IMR-90 (cell line): Measurements from ENCODE around the gene TMEM97. TPM values are rescaled to one million over a fixed set of nuclear protein-coding genes. Genes with fewer than 3 reads are reported as not detected.
A peak's percentile ranks its signal among the peaks of the same experiment; 100 is the strongest.

Experiments
- ATAC-seq: fragments of 200-7000 bp; cut with Tn5 transposase; 2 replicates; pipeline ENCODE4 v1.9.1; 2020; ENCODE audit warnings: low read depth, mild to moderate bottlenecking, moderate library complexity
- BruUV-seq: library from RNA; stranded (reverse); fragments of 400-500 nt; replicated peaks from 2 replicates; lab custom pipeline; 2021; lab: Mats Ljungman, UMichigan
- CTCF ChIA-PET: fragments of 300-600 bp; formaldehyde crosslinking; extraction: SDS; loops from one replicate; lab custom pipeline; 2021; ENCODE audit warnings: antibody characterized with exemption; lab: Yijun Ruan, JAX
- POLR2A ChIA-PET: fragments of 300-600 bp; sonication (Branson Sonifier 250); formaldehyde crosslinking; loops from one replicate; lab custom pipeline; 2022; ENCODE audit warnings: antibody characterized with exemption; ENCODE audit not compliant: unreplicated experiment; lab: Charles Lee
- DNase-seq: peaks from one replicate; pipeline ENCODE4 v3.0.0; 2013
- H2AFZ ChIP-seq: replicated peaks from 2 replicates; pipeline ENCODE3; 2013; ENCODE audit warnings: low read length, mild to moderate bottlenecking; ENCODE audit not compliant: poor library complexity
- H2AK5ac ChIP-seq: 2 replicates; pipeline ENCODE4 v1.6.1; 2013; ENCODE audit warnings: low read depth, low read length, inconsistent platforms
- H2AK9ac ChIP-seq: replicated peaks from 2 replicates; pipeline ENCODE3; 2013; ENCODE audit warnings: mild to moderate bottlenecking, low read depth, low read length, moderate library complexity; ENCODE audit not compliant: poor library complexity
- H2BK120ac ChIP-seq: 2 replicates; pipeline ENCODE4 v1.6.1; 2013; ENCODE audit warnings: low read depth, low read length, inconsistent platforms
- H2BK15ac ChIP-seq: 3 replicates; pipeline ENCODE4 v1.6.1; 2013; ENCODE audit warnings: low read depth, low read length, inconsistent platforms
- H2BK20ac ChIP-seq: 2 replicates; pipeline ENCODE4 v1.6.1; 2013; ENCODE audit warnings: low read depth, mild to moderate bottlenecking, inconsistent platforms, low read length, moderate library complexity
- H2BK5ac ChIP-seq: 2 replicates; pipeline ENCODE4 v1.6.1; 2013; ENCODE audit warnings: mild to moderate bottlenecking, low read depth, low read length, inconsistent platforms; ENCODE audit not compliant: poor library complexity, severe bottlenecking
- H3K14ac ChIP-seq: replicated peaks from 2 replicates; pipeline ENCODE4 v1.6.1; 2013; ENCODE audit warnings: low read depth, low read length, inconsistent platforms
- H3K18ac ChIP-seq: 2 replicates; pipeline ENCODE4 v1.6.1; 2013; ENCODE audit warnings: low read depth, low read length, control low read depth
- H3K23ac ChIP-seq: 2 replicates; pipeline ENCODE4 v1.6.1; 2013; ENCODE audit warnings: low read depth, low read length, inconsistent platforms
- H3K27ac ChIP-seq: 2 replicates; pipeline ENCODE4 v1.5.1; 2013; ENCODE audit warnings: mild to moderate bottlenecking, control low read depth, low read length; ENCODE audit not compliant: insufficient read depth
- H3K27me3 ChIP-seq: 2 replicates; pipeline ENCODE4 v1.6.1; 2013; ENCODE audit warnings: low read length; ENCODE audit not compliant: control insufficient read depth, insufficient read depth
- H3K36me3 ChIP-seq: 2 replicates; pipeline ENCODE4 v1.6.1; 2013; ENCODE audit warnings: low read length, mixed read lengths; ENCODE audit not compliant: control insufficient read depth, insufficient read depth
- H3K4ac ChIP-seq: 2 replicates; pipeline ENCODE4 v1.6.1; 2013; ENCODE audit warnings: low read depth, low read length, inconsistent platforms
- H3K4me1 ChIP-seq: 2 replicates; pipeline ENCODE4 v1.6.1; 2013; ENCODE audit warnings: low read length, mixed read lengths; ENCODE audit not compliant: control insufficient read depth, insufficient read depth
- H3K4me2 ChIP-seq: 2 replicates; pipeline ENCODE4 v1.6.1; 2013; ENCODE audit warnings: low read depth, mild to moderate bottlenecking, control low read depth, low read length, moderate library complexity
- H3K4me3 ChIP-seq: 2 replicates; pipeline ENCODE4 v1.5.1; 2013; ENCODE audit warnings: low read depth, mild to moderate bottlenecking, control low read depth, low read length, moderate library complexity; ENCODE audit not compliant: insufficient read depth
- H3K56ac ChIP-seq: 2 replicates; pipeline ENCODE4 v1.6.1; 2013; ENCODE audit warnings: low read length, inconsistent platforms; ENCODE audit not compliant: insufficient read depth; ENCODE audit errors: extremely low read depth
- H3K79me1 ChIP-seq, 2 experiments: 2 replicates each; pipeline ENCODE4 v1.6.1; 2013; ENCODE audit warnings: low read length in 2 of 2, inconsistent platforms in 1 of 2, low read depth in 1 of 2
- H3K9ac ChIP-seq: 2 replicates; pipeline ENCODE4 v1.6.1; 2013; ENCODE audit warnings: low read depth, low read length, control low read depth
- H3K9me1 ChIP-seq: 2 replicates; pipeline ENCODE4 v1.6.1; 2013; ENCODE audit warnings: low read length, inconsistent platforms; ENCODE audit not compliant: insufficient read depth
- H3K9me3 ChIP-seq: 2 replicates; pipeline ENCODE4 v1.6.1; 2013; ENCODE audit warnings: low read length; ENCODE audit not compliant: control insufficient read depth, insufficient read depth
- H4K20me1 ChIP-seq: 2 replicates; pipeline ENCODE4 v1.6.1; 2013; ENCODE audit warnings: low read length, inconsistent platforms; ENCODE audit not compliant: insufficient read depth
- H4K5ac ChIP-seq: 2 replicates; pipeline ENCODE4 v1.6.1; 2013; ENCODE audit warnings: mild to moderate bottlenecking, low read depth, low read length, control low read depth
- H4K8ac ChIP-seq, 2 experiments: 2 replicates each; pipeline ENCODE4 v1.6.1; 2013; ENCODE audit warnings: low read depth in 2 of 2, low read length in 2 of 2, control low read depth in 1 of 2, inconsistent platforms in 1 of 2
- H4K91ac ChIP-seq: 2 replicates; pipeline ENCODE4 v1.6.1; 2013; ENCODE audit warnings: low read depth, low read length, inconsistent platforms; ENCODE audit not compliant: insufficient read depth
- CEBPB ChIP-seq: IDR thresholded peaks from 2 replicates; pipeline ENCODE4 v1.6.1; 2012; ENCODE audit warnings: low read depth, low read length, improper control_type of control experiment
- FOS ChIP-seq: fragments of 150-350 bp; IDR thresholded peaks from 2 replicates; pipeline ENCODE4 v1.6.1; 2016; ENCODE audit warnings: low read depth, low read length
- MAFK ChIP-seq: IDR thresholded peaks from 2 replicates; pipeline ENCODE4 v1.6.1; 2012; ENCODE audit warnings: low read depth, low read length, improper control_type of control experiment
- MAZ ChIP-seq: IDR thresholded peaks from 2 replicates; pipeline ENCODE4 v1.6.1; 2012; ENCODE audit warnings: low read depth, mild to moderate bottlenecking, low read length, improper control_type of control experiment, moderate library complexity, borderline replicate concordance
- MXI1 ChIP-seq: IDR thresholded peaks from 2 replicates; pipeline ENCODE4 v1.6.1; 2012; ENCODE audit warnings: low read depth, mild to moderate bottlenecking, low read length, moderate library complexity, borderline replicate concordance
- POLR2A ChIP-seq: IDR thresholded peaks from 2 replicates; pipeline ENCODE4 v1.6.1; 2012; ENCODE audit warnings: mild to moderate bottlenecking, low read depth, low read length
- RAD21 ChIP-seq: IDR thresholded peaks from 2 replicates; pipeline ENCODE4 v1.6.1; 2012; ENCODE audit warnings: low read length, improper control_type of control experiment
- SMC3 ChIP-seq: fragments of 150-350 bp; IDR thresholded peaks from 2 replicates; pipeline ENCODE4 v1.6.1; 2016; ENCODE audit warnings: low read depth, mild to moderate bottlenecking, antibody characterized with exemption, low read length, moderate library complexity
- WGBS, 2 experiments: methylation state at CpG; one replicate each; pipeline versions ENCODE4 v1.1.5 to v1.1.7; 2013; ENCODE audit warnings: missing lambda C conversion rate in 2 of 2; ENCODE audit not compliant: insufficient read length in 1 of 2; ENCODE audit errors: extremely low coverage in 2 of 2; 5-methylcytosine and 5-hydroxymethylcytosine counted together
- dilution Hi-C: fragments of 300-500 bp; cut with HindIII; formaldehyde crosslinking; loops from one replicate; pipeline ENCODE4 v1.14.3; 2018; ENCODE audit warnings: low sequenced_read_pairs; ENCODE audit not compliant: unreplicated experiment
- in situ Hi-C: fragments of 300-500 bp; cut with MboI; formaldehyde crosslinking; loops from 3 replicates; pipeline ENCODE4 v1.14.3; 2019; ENCODE audit warnings: low sequenced_read_pairs, inconsistent platforms, mixed read lengths
- intact Hi-C: fragments of 100-400 bp; cut with micrococcal nuclease; formaldehyde crosslinking; loops from 2 replicates; pipeline ENCODE4 v1.10.0; 2022
- polyA plus RNA-seq, 3 experiments: library from polyadenylated mRNA; depleted of rRNA; stranded (reverse); fragments of >200 nt; gene quantifications; 2 replicates each; pipeline ENCODE4 v1.2.3, GENCODE V29; 2012; ENCODE audit warnings: low replicate concordance in 1 of 3
- total RNA-seq: library from RNA; depleted of rRNA; stranded (reverse); fragments of >200 nt; gene quantifications from 2 replicates; pipeline ENCODE4 v1.2.3, GENCODE V29; 2012
- TF ChIP-seq, protein P1 (sequence below): fragments of 150-350 bp; IDR thresholded peaks from 2 replicates; pipeline ENCODE4 v1.6.1; 2017; ENCODE audit warnings: mild to moderate bottlenecking, antibody characterized with exemption, low read length, low read depth
- TF ChIP-seq, protein P2 (sequence below): fragments of 150-350 bp; IDR thresholded peaks from 2 replicates; pipeline ENCODE4 v1.6.1; 2016; ENCODE audit warnings: low read depth, mild to moderate bottlenecking, low read length, moderate library complexity, borderline replicate concordance
- TF ChIP-seq, protein P3 (sequence below): conservative IDR thresholded peaks from 2 replicates; pipeline ENCODE4 v1.5.1; 2012; ENCODE audit warnings: mild to moderate bottlenecking, low read depth, low read length, improper control_type of control experiment

The TMEM97 gene
- total and polyA plus RNA-seq, 2 of the 4 experiments (the other 2 are of a cell fraction): 12.3 to 21.3 TPM

DNA sequence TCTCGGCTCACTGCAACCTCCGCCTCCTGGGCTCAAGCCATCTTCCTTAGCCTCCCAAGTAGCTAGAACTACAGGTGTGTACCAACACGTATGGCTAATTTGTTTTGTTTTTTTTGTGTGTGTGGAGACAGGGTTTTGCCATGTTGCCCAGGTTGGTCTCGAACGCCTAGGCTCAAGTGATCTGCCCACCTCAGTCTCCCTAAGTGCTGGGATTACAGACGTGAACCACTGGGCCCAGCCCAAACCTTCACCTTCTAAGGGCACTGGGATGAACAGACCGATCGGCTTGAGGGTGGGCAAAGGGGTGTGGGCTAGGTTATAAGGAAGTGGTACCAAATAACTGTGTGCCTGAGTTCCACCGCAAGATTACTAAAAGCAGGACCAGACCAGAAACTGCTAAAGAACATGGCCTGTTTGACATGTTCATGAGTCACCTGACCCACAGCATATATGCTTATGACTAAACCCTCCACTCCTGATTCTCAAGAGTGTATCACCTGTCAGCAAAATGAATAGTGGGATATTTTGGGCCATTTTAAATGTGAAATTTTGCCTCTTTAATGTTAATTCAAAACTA lies 8.1 kb downstream of the TMEM97 start:
- in situ Hi-C loops: loop anchor here (10.0 to 25.0 kb wide), 2 partner anchors 282 to 790 kb away; partner anchors contain the start of gene NLK
- Histone ChIP-seq H4K8ac (no peak overlapping the region), H3K4me3 (no peak overlapping the region), H3K9me1 (no peaks in the 10 kb centered on the region), H3K23ac (no peak overlapping the region), H2AFZ (no peak overlapping the region), H3K56ac (no peak overlapping the region), H4K5ac (no peak overlapping the region), H3K14ac (no peak overlapping the region), H2BK20ac (no peak overlapping the region), H3K27me3 (no peaks in the 10 kb centered on the region), H3K9ac (no peak overlapping the region), H3K4ac (no peak overlapping the region), H2BK5ac (no peak overlapping the region), H3K36me3 (peaks cover 31% of the 10 kb centered on the region), H4K91ac (no peak overlapping the region), H2AK9ac (no peak overlapping the region), H3K9me3 (no peaks in the 10 kb centered on the region), H2BK120ac (no peak overlapping the region), H3K27ac (no peak overlapping the region), H3K79me1 (peaks cover 21 to 36% of the 10 kb centered on the region in 2 experiments), H3K18ac (no peak overlapping the region), H3K4me2 (no peak overlapping the region), H2BK15ac (no peak overlapping the region), H4K20me1 (no peaks in the 10 kb centered on the region), H3K4me1 (peaks cover 6% of the 10 kb centered on the region; the same call in 1 of the 2 replicates), H2AK5ac (no peak overlapping the region)
- TSS peak; percentile 82 for BruUV-seq
- CTCF ChIA-PET: no interaction called here
- ATAC-seq (no peak), DNase-seq (peak; percentile 52)
- WGBS, 2 experiments: 80% methylated on average over 1 of the region's 9 CpGs; no CpG with 5 or more reads in 1 of the 2 experiments
- POLR2A ChIA-PET: no interaction called here
- no peak for TF ChIP-seq POLR2A
- peak; percentile 6; the same call in 1 of the 2 replicates for TF ChIP-seq MAFK
- TF ChIP-seq, protein P1, sequence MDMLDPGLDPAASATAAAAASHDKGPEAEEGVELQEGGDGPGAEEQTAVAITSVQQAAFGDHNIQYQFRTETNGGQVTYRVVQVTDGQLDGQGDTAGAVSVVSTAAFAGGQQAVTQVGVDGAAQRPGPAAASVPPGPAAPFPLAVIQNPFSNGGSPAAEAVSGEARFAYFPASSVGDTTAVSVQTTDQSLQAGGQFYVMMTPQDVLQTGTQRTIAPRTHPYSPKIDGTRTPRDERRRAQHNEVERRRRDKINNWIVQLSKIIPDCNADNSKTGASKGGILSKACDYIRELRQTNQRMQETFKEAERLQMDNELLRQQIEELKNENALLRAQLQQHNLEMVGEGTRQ: peak; percentile 31; the same call in 1 of the 2 replicates
- TF ChIP-seq FOS: peak; percentile 31; the same call in 1 of the 2 replicates
- TF ChIP-seq SMC3: no peak
- TF ChIP-seq, protein P2, sequence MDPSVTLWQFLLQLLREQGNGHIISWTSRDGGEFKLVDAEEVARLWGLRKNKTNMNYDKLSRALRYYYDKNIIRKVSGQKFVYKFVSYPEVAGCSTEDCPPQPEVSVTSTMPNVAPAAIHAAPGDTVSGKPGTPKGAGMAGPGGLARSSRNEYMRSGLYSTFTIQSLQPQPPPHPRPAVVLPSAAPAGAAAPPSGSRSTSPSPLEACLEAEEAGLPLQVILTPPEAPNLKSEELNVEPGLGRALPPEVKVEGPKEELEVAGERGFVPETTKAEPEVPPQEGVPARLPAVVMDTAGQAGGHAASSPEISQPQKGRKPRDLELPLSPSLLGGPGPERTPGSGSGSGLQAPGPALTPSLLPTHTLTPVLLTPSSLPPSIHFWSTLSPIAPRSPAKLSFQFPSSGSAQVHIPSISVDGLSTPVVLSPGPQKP: no peak
- TF ChIP-seq, protein P3, sequence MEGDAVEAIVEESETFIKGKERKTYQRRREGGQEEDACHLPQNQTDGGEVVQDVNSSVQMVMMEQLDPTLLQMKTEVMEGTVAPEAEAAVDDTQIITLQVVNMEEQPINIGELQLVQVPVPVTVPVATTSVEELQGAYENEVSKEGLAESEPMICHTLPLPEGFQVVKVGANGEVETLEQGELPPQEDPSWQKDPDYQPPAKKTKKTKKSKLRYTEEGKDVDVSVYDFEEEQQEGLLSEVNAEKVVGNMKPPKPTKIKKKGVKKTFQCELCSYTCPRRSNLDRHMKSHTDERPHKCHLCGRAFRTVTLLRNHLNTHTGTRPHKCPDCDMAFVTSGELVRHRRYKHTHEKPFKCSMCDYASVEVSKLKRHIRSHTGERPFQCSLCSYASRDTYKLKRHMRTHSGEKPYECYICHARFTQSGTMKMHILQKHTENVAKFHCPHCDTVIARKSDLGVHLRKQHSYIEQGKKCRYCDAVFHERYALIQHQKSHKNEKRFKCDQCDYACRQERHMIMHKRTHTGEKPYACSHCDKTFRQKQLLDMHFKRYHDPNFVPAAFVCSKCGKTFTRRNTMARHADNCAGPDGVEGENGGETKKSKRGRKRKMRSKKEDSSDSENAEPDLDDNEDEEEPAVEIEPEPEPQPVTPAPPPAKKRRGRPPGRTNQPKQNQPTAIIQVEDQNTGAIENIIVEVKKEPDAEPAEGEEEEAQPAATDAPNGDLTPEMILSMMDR: no peak
- TF ChIP-seq CEBPB: no peak
- no peak for TF ChIP-seq MAZ
- TF ChIP-seq MXI1: no peak
- TF ChIP-seq RAD21: no peak
- dilution Hi-C loops: no loop called here
- intact Hi-C loops: loop anchor here (10.0 kb wide), 1 partner anchor 522 kb away; the partner anchor contains the start of gene NOS2
